Endometrium (tissue), 2 donors: ENCODE measurements around the gene CR1.
"Not testable (repeated sequence)": the region's sequence is repeated elsewhere in the genome, so short reads cannot be mapped to it uniquely, and the experiment has no call there.

Source experiments
- FAIRE-seq: peaks from 2 replicates; lab custom pipeline; 2012; peaks lifted over from hg19 to GRCh38; lab: Jason Lieb, UNC
- donor health status: control.
- donor health status: control.

Gene CR1

GRCh38 chr1:207645635-207646081 lies 149.7 kb downstream of the CR1 start:
- FAIRE-seq: no peak

DNA sequence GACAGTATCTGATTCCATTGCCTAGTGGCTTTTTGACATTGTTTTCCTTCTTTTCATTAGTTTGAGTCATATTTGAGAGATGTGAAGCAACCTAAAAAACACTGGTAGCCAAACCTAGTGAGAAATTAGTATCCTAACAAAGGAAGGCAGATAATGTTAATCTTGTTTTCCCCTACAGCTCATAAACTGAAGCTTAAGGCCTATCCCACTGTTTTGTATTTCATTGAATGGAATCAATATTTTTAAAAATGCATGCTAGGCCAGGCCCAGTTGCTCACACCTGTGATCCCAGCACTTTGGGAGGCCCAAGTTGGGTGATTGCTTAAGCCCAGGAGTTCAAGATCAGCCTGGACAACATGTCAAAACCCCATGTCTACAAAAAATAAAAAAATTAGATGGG lies 150.2 kb downstream of the CR1 start:
- no peak for FAIRE-seq

DNA sequence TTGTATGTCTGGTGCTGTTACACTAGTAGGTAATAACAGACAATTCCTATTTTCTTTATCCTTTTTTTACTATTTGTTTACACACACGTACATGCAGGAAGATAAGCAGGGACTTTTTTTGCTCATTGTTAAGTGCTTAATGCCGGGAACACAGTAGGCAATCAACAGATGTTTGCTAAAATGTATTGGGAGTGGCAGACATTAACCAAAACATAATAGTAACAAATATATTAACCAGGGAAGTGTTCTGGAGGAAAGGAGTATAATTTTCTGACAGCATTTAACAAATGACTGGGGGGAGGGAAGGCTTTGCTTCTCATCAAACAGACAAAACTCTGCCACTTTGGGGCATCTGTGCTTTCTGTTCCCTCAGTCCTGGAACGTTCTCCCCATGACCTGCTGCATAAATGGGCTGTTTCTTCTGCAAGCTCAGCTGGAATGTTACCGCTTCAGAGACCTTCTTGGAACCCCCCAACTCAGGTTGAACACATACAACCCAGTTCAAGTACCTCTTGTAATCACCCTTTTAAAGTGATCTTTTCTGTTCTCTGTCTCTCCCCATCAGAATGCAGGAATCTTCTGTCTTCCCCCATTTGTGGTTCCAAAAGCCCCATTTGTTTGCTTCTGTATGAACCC lies 151.1 kb downstream of the CR1 start:
- no peak for FAIRE-seq

- no peak for FAIRE-seq
These were observed 151.8 kb downstream of the CR1 start for GRCh38 chr1:207647671-207648333.

DNA sequence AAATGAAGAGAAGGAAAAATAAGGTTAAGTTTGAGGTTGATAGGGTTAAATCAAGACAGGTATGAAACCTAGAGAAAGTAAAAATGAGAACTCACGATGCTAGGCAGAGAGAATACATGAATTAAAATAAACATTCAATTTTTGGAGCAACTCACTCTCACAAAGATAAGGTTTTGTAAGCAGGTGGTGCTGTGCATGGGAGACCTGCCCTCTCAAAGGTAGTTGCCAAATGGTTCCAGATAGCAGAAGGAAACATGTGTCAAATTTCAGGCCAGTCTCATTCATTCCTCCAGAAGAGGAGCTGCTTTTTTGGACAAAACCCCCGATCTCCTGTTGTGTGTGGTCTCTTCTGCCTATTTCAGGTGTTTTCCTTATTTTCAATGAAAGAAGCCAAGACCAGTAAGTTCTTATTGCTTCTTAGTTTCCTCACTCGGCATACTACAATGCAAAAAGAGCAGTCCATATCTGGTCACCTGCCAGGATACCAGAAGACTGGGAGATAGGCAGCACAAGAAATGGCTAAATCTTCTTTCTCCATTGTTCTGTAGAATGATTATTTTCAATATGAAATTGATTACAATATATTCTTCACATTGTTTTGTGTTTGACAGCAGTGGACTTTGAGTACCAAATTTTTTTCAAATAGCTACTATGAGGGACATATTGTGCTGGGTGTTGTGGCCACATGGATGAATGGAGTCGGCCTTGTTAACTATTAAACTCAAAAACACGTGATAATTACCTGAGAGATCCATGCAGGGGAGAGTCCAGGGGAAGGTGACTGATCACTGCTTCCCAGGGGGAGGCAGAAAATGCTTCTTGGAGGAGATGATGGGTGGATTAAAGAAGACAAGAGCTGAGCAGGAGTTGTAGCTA lies 152.6 kb downstream of the CR1 start:
- no peak for FAIRE-seq

- FAIRE-seq: no peak
These were observed 153.3 kb downstream of the CR1 start for GRCh38 chr1:207649210-207649753.

GRCh38 chr1:207649865-207650580 lies 154.1 kb downstream of the CR1 start:
- no peak for FAIRE-seq

- FAIRE-seq: no peak
These were observed 155.6 kb downstream of the CR1 start for GRCh38 chr1:207651583-207651982.

DNA sequence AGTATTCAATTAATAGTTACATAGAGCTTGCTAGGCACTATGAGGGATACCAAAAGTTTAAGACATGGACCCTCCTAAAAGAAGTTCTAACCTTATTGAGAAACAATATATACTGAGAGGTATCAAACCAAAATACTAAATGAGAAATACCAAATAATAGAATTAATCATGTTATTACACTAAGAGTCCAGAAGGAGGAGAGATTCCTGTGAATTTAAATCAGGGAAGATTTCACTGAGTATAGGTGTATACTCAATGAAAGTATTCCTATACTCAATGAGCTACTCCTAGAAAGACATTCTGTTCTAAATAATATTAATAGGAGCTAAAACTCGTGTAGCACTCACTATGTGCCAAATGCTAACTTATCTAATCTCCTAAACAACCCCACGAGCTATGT lies 158.4 kb downstream of the CR1 start:
- FAIRE-seq: no peak

GRCh38 chr1:207658408-207658807 lies 162.5 kb downstream of the CR1 start:
- no peak for FAIRE-seq

GRCh38 chr1:207658904-207659485 lies 163.0 kb downstream of the CR1 start:
- FAIRE-seq: no peak

GRCh38 chr1:207659545-207660153 lies 163.7 kb downstream of the CR1 start:
- FAIRE-seq: no peak

DNA sequence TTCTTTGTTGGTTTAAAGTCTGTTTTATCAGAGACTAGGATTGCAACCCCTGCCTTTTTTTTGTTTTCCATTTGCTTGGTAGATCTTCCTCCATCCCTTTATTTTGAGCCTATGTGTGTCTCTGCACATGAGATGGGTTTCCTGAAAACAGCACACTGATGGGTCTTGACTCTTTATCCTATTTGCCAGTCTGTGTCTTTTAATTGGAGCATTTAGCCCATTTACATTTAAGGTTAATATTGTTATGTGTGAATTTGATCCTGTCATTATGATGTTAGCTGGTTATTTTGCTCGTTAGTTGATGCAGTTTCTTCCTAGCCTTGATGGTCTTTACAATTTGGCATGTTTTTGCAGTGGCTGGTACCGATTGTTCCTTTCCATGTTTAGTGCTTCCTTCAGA lies 165.5 kb downstream of the CR1 start:
- not testable (repeated sequence) for FAIRE-seq

DNA sequence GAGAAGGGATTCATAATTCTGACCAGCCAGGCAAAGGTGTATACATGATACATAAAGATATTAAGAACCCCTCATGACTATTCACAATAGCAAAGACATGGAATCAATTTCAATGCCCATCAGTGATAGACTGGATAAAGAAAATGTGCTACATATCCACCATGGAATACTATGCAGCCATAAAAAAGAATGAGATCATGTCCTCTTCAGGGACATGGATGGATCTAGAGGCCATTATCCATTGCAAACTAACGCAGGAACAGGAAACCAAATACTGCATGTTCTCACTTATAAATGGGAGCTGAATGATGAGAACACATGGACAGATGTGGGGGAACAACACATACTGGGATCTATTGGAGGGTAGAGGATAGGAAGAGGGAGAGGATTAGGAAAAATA lies 170.4 kb downstream of the CR1 start:
- no peak for FAIRE-seq

DNA sequence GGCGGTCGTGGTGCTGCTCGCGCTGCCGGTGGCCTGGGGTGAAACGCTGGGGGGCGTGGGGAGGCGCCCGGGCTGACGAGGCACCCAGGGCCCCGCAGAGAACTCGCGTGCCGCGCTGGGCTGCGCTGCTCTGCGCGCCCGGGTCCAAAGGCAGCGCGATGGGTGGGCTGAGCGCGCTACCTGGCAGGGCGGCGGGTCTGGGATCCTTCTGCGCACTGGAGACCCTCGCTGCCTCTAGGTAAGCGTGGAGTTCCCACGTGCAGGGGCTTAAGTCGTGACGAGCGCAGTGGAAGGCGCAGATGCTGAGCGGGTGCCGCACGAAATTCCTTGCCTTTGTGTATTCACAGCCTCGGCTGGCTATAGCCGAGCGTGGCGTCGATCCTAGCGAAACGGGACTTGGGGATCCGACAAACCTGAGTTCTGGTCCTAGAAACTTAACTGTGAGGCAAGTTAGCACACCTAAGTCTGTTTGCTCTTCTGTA lies 173.6 kb downstream of the CR1 start:
- FAIRE-seq: no peak

- no peak for FAIRE-seq
These were observed 174.2 kb downstream of the CR1 start for GRCh38 chr1:207670192-207670591.

DNA sequence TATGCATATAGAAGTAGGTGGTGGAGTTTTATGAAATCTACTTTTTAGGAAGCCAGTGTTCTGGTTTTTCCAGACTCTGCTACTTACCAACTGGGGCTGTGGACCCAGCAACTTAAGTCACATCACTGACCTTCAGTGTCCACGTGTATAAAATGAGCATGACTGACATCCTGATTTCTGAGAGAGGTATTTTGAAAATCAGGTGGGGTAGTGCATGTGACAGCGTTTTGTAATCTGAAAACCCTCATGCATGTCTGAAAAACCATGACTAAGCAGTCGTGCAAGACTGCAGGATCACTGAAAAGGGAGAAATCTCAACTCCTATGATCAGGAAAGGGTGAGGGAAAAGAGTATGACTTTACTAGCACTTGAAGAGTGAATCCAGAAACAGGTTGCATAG lies 175.0 kb downstream of the CR1 start:
- no peak for FAIRE-seq

- FAIRE-seq: no peak
These were observed 176.7 kb downstream of the CR1 start for GRCh38 chr1:207672522-207673130.

DNA sequence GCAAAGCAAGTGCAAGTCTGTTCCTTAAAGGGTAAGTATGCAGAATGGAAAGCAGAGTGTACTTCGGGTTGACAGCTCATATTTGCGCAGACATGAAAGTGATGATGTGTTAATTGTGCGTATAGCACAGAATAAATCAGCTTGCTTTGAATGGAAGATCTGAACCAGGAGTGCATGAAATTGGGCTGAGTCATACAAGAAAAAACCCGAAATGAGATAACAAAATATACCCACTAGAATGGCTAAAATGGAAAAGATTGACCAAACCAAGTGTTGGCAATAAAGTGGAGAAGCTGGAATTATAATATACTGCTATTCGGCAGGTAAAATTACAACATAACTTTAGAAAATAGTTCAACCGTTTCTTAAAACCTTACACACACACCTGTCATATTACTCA lies 177.4 kb downstream of the CR1 start:
- FAIRE-seq: no peak

DNA sequence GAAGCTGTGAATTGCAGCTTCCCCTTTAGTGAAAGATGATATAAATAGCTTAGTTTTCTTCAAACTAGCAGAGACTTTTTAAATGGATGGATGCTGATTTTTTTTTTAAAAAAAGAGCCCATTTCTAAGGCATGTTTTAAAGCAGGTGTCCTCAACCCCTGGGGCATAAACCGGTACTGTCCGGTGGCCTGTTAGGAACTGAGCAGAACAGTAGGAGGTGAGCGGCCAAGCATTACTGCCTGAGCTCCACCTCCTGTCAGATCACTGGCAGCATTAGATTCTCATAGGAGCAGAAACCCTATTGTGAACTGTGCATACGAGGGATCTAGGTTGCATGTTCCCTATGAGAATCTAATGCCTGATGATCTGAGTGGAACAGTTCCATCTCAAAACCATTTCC lies 180.2 kb downstream of the CR1 start:
- no peak for FAIRE-seq
